A673 (cell line): ENCODE measurements around the gene GMDS. TPM values are rescaled to one million over a fixed set of nuclear protein-coding genes. Genes with fewer than 3 reads are reported as not detected.

ENCODE experiments used
- BruUV-seq: library from RNA; stranded (reverse); fragments of 400-500 nt; replicated peaks from 2 replicates; lab custom pipeline; 2021; lab: Mats Ljungman, UMichigan
- CTCF ChIA-PET: fragments of 300-600 bp; sonication (Branson Sonifier 250); formaldehyde crosslinking; loops from one replicate; lab custom pipeline; 2022; ENCODE audit warnings: antibody characterized with exemption; lab: Charles Lee
- POLR2A ChIA-PET: fragments of 300-600 bp; sonication (Branson Sonifier 250); formaldehyde crosslinking; loops from one replicate; lab custom pipeline; 2022; ENCODE audit warnings: antibody characterized with exemption; ENCODE audit not compliant: low non-redundant PET; lab: Charles Lee
- DNase-seq: peaks from one replicate; pipeline ENCODE4 v3.0.0-alpha.2; 2015; ENCODE audit warnings: low spot score
- H3K27ac ChIP-seq: fragments of 200-600 bp; sonication (generic); 2 replicates; pipeline ENCODE4 v1.5.1; 2016; ENCODE audit warnings: mixed run types, low read depth, mild to moderate bottlenecking, mixed read lengths, antibody characterized with exemption, low read length; ENCODE audit not compliant: poor library complexity, severe bottlenecking
- H3K27me3 ChIP-seq: fragments of 200-600 bp; sonication (generic); replicated peaks from 2 replicates; pipeline ENCODE4 v1.6.1; 2017; ENCODE audit warnings: mixed run types, low read depth, mild to moderate bottlenecking, mixed read lengths, antibody characterized with exemption, low read length; ENCODE audit not compliant: insufficient read depth, poor library complexity
- H3K36me3 ChIP-seq: fragments of 200-600 bp; sonication (generic); 2 replicates; pipeline ENCODE4 v1.6.1; 2016; ENCODE audit warnings: mixed run types, mild to moderate bottlenecking, mixed read lengths, antibody characterized with exemption, low read length; ENCODE audit not compliant: insufficient read depth, poor library complexity, severe bottlenecking
- H3K4me1 ChIP-seq: fragments of 200-600 bp; sonication (generic); 2 replicates; pipeline ENCODE4 v1.6.1; 2017; ENCODE audit warnings: mixed run types, mild to moderate bottlenecking, mixed read lengths, antibody characterized with exemption, low read length; ENCODE audit not compliant: insufficient read depth, poor library complexity, severe bottlenecking
- H3K4me3 ChIP-seq: fragments of 200-600 bp; sonication (generic); 2 replicates; pipeline ENCODE4 v1.5.1; 2016; ENCODE audit warnings: low read depth, mixed run types, mild to moderate bottlenecking, mixed read lengths, low read length; ENCODE audit not compliant: poor library complexity, severe bottlenecking
- H3K9me3 ChIP-seq: fragments of 200-600 bp; sonication (generic); 2 replicates; pipeline ENCODE4 v1.6.1; 2016; ENCODE audit warnings: mixed run types, low read depth, mild to moderate bottlenecking, mixed read lengths, antibody characterized with exemption, low read length; ENCODE audit not compliant: poor library complexity, severe bottlenecking
- CTCF ChIP-seq: fragments of 300-800, 200-600 bp; sonication (generic); conservative IDR thresholded peaks from 2 replicates; pipeline ENCODE4 v1.5.1; 2017; ENCODE audit warnings: low read depth, mild to moderate bottlenecking, antibody characterized with exemption, low read length, moderate library complexity, mixed read lengths
- EZH2 ChIP-seq: fragments of 200-600 bp; sonication (generic); IDR thresholded peaks from 2 replicates; pipeline ENCODE4 v1.6.1; 2017; ENCODE audit warnings: borderline replicate concordance, low read depth, mild to moderate bottlenecking, mixed read lengths, antibody characterized with exemption, low read length; ENCODE audit not compliant: poor library complexity, severe bottlenecking
- intact Hi-C: fragments of 100-400 bp; cut with micrococcal nuclease; formaldehyde crosslinking; loops from one replicate; pipeline ENCODE4 v1.10.0; 2022; ENCODE audit not compliant: unreplicated experiment
- total RNA-seq: library from RNA; stranded (reverse); gene quantifications from 2 replicates; pipeline ENCODE4 v1.2.3, GENCODE V29; 2021

The GMDS gene
- total RNA-seq, 1 experiment from 2014 or later, result 15.2 TPM

DNA sequence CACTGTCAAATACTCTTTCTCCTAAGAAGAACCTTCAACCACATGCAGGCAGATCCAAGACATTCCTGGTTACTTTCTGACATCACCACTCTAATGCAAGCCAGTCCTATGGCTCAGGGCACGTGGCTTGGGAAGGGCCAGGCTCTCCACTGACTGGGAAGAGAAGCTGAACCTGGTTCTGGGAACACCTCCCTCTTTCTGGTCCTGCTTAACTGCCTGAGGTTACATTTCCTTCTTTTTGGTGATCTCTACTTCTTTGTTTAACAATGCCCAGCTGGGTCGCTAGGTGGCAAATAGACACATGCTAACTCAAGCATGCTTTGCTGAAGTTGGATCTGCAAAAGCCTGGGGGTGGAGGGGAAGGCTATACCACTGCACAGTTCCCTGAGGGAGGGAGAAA is 249.8 kb downstream of the GMDS start:
- Histone ChIP-seq H3K36me3 (no peaks in the 10 kb centered on the region), H3K4me1 (no peaks in the 10 kb centered on the region), H3K9me3 (no peaks in the 10 kb centered on the region), H3K4me3 (no peak overlapping the region), H3K27me3 (no peaks in the 10 kb centered on the region), H3K27ac (no peak overlapping the region)
- no TSS peak for BruUV-seq
- no peak for TF ChIP-seq CTCF
- no peak for TF ChIP-seq EZH2
- POLR2A ChIA-PET, result no interaction called here
- intact Hi-C loops, result no loop called here
- no peak for DNase-seq
- CTCF ChIA-PET, result no interaction called here

- H3K4me1 ChIP-seq, result no peaks in the 10 kb centered on the region
- H3K9me3 ChIP-seq, result no peaks in the 10 kb centered on the region
- H3K27ac ChIP-seq, result no peak overlapping the region
- no peak for DNase-seq
- no peak overlapping the region for H3K4me3 ChIP-seq
- intact Hi-C loops, result no loop called here
- no peaks in the 10 kb centered on the region for H3K36me3 ChIP-seq
- no peaks in the 10 kb centered on the region for H3K27me3 ChIP-seq
- CTCF ChIA-PET, result no interaction called here
- TF ChIP-seq EZH2 (no peak), CTCF (no peak)
- POLR2A ChIA-PET, result no interaction called here
- no TSS peak for BruUV-seq
Observed at GRCh38 chr6:1993042-1993441, 252.4 kb downstream of the GMDS start.

- no peak for DNase-seq
- CTCF ChIA-PET, result no interaction called here
- Histone ChIP-seq H3K9me3 (no peaks in the 10 kb centered on the region), H3K27ac (no peak overlapping the region), H3K36me3 (no peaks in the 10 kb centered on the region), H3K4me3 (no peak overlapping the region), H3K27me3 (no peaks in the 10 kb centered on the region), H3K4me1 (no peaks in the 10 kb centered on the region)
- POLR2A ChIA-PET, result no interaction called here
- intact Hi-C loops, result no loop called here
- TF ChIP-seq CTCF (no peak), EZH2 (no peak)
- no TSS peak for BruUV-seq
Observed at GRCh38 chr6:1991332-1991878, 254.0 kb downstream of the GMDS start.
